Measurements from ENCODE around the gene AJAP1. TPM values are rescaled to one million over a fixed set of nuclear protein-coding genes. Genes with fewer than 3 reads are reported as not detected.

The AJAP1 gene
- polyA plus RNA-seq, 1 donor from 2014 or later = 7.9 TPM

GRCh38 chr1:4638345-4638729 is 16.1 kb upstream of the AJAP1 start:
- Histone ChIP-seq H3K9me3 (ENCODE audit: low read length) (no peaks in the 10 kb centered on the region), H3K4me3 (ENCODE audit: low read length) (no peak overlapping the region), H3K79me2 (replicated peaks; ENCODE audit: insufficient read depth, low read length) (no peaks in the 10 kb centered on the region), H3K9me2 (ENCODE audit: insufficient read depth, low read length) (no peaks in the 10 kb centered on the region), H3K9ac (ENCODE audit: low read length) (no peak overlapping the region), H3K36me3 (ENCODE audit: insufficient read depth, low read length) (no peaks in the 10 kb centered on the region), H4K20me1 (ENCODE audit: insufficient read depth) (no peaks in the 10 kb centered on the region), H2AFZ (ENCODE audit: low read depth, low read length) (no peak overlapping the region), H3F3A (ENCODE audit: insufficient read depth, low read length, poor library complexity, severe bottlenecking) (no peaks in the 10 kb centered on the region), H3K27ac (ENCODE audit: low read length) (no peak overlapping the region), H3K4me2 (ENCODE audit: low read length) (no peak overlapping the region), H3K27me3 (ENCODE audit: insufficient read depth, low read depth, low read length) (no peaks in the 10 kb centered on the region)
- TF ChIP-seq, protein P1, sequence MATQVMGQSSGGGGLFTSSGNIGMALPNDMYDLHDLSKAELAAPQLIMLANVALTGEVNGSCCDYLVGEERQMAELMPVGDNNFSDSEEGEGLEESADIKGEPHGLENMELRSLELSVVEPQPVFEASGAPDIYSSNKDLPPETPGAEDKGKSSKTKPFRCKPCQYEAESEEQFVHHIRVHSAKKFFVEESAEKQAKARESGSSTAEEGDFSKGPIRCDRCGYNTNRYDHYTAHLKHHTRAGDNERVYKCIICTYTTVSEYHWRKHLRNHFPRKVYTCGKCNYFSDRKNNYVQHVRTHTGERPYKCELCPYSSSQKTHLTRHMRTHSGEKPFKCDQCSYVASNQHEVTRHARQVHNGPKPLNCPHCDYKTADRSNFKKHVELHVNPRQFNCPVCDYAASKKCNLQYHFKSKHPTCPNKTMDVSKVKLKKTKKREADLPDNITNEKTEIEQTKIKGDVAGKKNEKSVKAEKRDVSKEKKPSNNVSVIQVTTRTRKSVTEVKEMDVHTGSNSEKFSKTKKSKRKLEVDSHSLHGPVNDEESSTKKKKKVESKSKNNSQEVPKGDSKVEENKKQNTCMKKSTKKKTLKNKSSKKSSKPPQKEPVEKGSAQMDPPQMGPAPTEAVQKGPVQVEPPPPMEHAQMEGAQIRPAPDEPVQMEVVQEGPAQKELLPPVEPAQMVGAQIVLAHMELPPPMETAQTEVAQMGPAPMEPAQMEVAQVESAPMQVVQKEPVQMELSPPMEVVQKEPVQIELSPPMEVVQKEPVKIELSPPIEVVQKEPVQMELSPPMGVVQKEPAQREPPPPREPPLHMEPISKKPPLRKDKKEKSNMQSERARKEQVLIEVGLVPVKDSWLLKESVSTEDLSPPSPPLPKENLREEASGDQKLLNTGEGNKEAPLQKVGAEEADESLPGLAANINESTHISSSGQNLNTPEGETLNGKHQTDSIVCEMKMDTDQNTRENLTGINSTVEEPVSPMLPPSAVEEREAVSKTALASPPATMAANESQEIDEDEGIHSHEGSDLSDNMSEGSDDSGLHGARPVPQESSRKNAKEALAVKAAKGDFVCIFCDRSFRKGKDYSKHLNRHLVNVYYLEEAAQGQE (IDR thresholded peaks at IDR 0.05; ENCODE audit: borderline replicate concordance) = no peak
- no peak for TF ChIP-seq RAD21 (conservative IDR thresholded peaks at IDR 0.05)
- no peak for TF ChIP-seq POLR2AphosphoS5 (IDR thresholded peaks at IDR 0.05)
- TF ChIP-seq MXI1 (conservative IDR thresholded peaks at IDR 0.05; ENCODE audit: poor library complexity, severe bottlenecking) = no peak
- no peak for TF ChIP-seq EP300 (conservative IDR thresholded peaks at IDR 0.05; ENCODE audit: poor library complexity, severe bottlenecking)
- no peak for TF ChIP-seq EZH2 (IDR thresholded peaks at IDR 0.05; ENCODE audit: borderline replicate concordance, insufficient read depth, low read length, poor library complexity, severe bottlenecking)
- TF ChIP-seq, protein P2, sequence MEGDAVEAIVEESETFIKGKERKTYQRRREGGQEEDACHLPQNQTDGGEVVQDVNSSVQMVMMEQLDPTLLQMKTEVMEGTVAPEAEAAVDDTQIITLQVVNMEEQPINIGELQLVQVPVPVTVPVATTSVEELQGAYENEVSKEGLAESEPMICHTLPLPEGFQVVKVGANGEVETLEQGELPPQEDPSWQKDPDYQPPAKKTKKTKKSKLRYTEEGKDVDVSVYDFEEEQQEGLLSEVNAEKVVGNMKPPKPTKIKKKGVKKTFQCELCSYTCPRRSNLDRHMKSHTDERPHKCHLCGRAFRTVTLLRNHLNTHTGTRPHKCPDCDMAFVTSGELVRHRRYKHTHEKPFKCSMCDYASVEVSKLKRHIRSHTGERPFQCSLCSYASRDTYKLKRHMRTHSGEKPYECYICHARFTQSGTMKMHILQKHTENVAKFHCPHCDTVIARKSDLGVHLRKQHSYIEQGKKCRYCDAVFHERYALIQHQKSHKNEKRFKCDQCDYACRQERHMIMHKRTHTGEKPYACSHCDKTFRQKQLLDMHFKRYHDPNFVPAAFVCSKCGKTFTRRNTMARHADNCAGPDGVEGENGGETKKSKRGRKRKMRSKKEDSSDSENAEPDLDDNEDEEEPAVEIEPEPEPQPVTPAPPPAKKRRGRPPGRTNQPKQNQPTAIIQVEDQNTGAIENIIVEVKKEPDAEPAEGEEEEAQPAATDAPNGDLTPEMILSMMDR (IDR thresholded peaks at IDR 0.05; ENCODE audit: poor library complexity, severe bottlenecking) = no peak
- TF ChIP-seq TAF1 (IDR thresholded peaks at IDR 0.05; ENCODE audit: low read depth) = no peak

GRCh38 chr1:4640931-4641330 is 13.5 kb upstream of the AJAP1 start:
- Histone ChIP-seq H3K4me2 (ENCODE audit: low read length) (no peak overlapping the region), H3K27ac (ENCODE audit: low read length) (no peak overlapping the region), H3K9me2 (ENCODE audit: insufficient read depth, low read length) (no peaks in the 10 kb centered on the region), H3K27me3 (ENCODE audit: insufficient read depth, low read depth, low read length) (no peaks in the 10 kb centered on the region), H3K9me3 (ENCODE audit: low read length) (no peaks in the 10 kb centered on the region), H4K20me1 (ENCODE audit: insufficient read depth) (no peaks in the 10 kb centered on the region), H3K79me2 (replicated peaks; ENCODE audit: insufficient read depth, low read length) (no peaks in the 10 kb centered on the region), H2AFZ (ENCODE audit: low read depth, low read length) (no peak overlapping the region), H3K4me3 (ENCODE audit: low read length) (no peak overlapping the region), H3K9ac (ENCODE audit: low read length) (no peak overlapping the region), H3K36me3 (ENCODE audit: insufficient read depth, low read length) (no peaks in the 10 kb centered on the region), H3F3A (ENCODE audit: insufficient read depth, low read length, poor library complexity, severe bottlenecking) (no peaks in the 10 kb centered on the region)
- no peak for TF ChIP-seq EZH2 (IDR thresholded peaks at IDR 0.05; ENCODE audit: borderline replicate concordance, insufficient read depth, low read length, poor library complexity, severe bottlenecking)
- TF ChIP-seq, protein P2 (IDR thresholded peaks at IDR 0.05; ENCODE audit: poor library complexity, severe bottlenecking) = no peak
- TF ChIP-seq EP300 (conservative IDR thresholded peaks at IDR 0.05; ENCODE audit: poor library complexity, severe bottlenecking) = no peak
- no peak for TF ChIP-seq POLR2AphosphoS5 (IDR thresholded peaks at IDR 0.05)
- TF ChIP-seq, protein P1 (IDR thresholded peaks at IDR 0.05; ENCODE audit: borderline replicate concordance) = no peak
- TF ChIP-seq TAF1 (IDR thresholded peaks at IDR 0.05; ENCODE audit: low read depth) = no peak
- TF ChIP-seq MXI1 (conservative IDR thresholded peaks at IDR 0.05; ENCODE audit: poor library complexity, severe bottlenecking) = no peak
- no peak for TF ChIP-seq SMC3 (conservative IDR thresholded peaks at IDR 0.05; ENCODE audit: poor library complexity)
- no peak for TF ChIP-seq RAD21 (conservative IDR thresholded peaks at IDR 0.05)

Data from neural cell (in vitro differentiated cells).